GM19395 (cell line): Measurements from ENCODE around the gene KCNIP3.
A peak's percentile ranks its signal among the peaks of the same experiment; 100 is the strongest.

Source experiments
- ATAC-seq: cut with Tn5 transposase; IDR thresholded peaks from one replicate; pipeline ENCODE4 v1.9.1; 2021; ENCODE audit warnings: mild to moderate bottlenecking, moderate library complexity; ENCODE audit not compliant: unreplicated experiment

KCNIP3 gene

DNA sequence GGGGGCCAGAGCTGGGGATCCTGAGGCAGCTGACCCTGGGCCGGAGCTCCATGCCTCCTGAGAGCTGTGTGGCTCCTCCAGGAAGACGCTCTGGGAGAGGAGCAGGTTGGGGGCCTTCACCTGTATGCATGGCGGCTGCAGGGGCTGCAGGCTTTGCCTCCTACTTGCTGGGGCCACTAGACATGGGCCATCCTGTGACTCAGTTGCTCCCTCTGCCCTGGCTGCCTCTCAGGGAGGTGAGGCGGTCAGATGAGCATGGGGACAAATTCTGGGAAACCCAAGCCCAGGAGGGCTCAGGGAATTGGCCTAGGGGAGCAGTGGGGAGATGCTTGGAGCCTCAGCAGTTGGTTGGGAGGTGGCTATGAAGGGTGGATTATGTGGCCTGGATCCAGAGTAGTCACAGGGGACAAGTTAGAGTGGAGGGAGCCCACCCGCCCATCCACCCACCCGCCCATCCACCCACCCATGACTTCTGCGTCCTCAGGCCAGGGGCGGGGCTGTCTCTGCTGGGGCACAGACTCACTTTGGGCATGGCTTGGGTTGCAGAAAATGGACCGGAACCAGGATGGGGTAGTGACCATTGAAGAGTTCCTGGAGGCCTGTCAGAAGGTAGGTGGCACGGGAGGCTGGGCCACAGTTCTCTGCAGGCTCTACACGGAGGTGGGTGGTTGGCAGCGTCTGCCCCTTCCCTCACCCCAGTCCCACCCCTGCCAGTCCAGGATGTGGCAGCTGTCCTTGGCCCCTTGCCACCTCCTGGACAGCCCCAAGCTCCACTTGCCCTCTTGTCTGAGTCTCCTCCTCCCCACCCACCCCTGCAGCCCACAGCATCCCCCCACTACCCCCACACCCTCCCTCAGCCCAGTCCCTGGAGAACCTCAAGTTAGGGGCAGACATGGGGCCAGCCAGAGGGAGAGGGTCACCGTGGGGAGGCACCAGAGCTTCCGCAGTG, 85.8 kb downstream of the KCNIP3 start:
- ATAC-seq, result no peak

DNA sequence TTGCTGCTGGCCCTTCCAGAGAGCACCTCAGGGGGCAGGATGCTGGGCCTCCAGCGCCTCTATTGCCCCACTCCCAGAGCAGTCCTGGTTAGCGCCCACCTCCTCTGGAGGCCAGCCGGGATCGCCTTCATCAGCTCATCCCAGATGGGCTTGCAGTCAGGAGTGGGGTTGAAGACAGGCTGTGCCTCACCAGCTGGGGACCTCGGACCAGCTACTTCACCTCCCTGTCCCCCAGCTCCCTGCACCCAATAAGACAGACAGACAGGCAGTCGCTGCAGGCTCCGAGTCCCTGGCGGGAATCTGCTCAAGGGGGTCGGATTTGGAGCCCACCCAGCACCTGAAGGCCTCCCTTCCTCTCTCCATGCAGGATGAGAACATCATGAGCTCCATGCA, 86.5 kb downstream of the KCNIP3 start:
- no peak for ATAC-seq

DNA sequence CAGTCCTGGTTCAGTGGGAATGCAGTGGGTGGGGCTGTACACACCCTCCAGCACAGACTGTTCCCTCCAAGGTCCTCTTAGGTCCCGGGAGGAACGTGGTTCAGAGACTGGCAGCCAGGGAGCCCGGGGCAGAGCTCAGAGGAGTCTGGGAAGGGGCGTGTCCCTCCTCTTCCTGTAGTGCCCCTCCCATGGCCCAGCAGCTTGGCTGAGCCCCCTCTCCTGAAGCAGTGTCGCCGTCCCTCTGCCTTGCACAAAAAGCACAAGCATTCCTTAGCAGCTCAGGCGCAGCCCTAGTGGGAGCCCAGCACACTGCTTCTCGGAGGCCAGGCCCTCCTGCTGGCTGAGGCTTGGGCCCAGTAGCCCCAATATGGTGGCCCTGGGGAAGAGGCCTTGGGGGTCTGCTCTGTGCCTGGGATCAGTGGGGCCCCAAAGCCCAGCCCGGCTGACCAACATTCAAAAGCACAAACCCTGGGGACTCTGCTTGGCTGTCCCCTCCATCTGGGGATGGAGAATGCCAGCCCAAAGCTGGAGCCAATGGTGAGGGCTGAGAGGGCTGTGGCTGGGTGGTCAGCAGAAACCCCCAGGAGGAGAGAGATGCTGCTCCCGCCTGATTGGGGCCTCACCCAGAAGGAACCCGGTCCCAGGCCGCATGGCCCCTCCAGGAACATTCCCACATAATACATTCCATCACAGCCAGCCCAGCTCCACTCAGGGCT, 87.9 kb downstream of the KCNIP3 start:
- no peak for ATAC-seq

DNA sequence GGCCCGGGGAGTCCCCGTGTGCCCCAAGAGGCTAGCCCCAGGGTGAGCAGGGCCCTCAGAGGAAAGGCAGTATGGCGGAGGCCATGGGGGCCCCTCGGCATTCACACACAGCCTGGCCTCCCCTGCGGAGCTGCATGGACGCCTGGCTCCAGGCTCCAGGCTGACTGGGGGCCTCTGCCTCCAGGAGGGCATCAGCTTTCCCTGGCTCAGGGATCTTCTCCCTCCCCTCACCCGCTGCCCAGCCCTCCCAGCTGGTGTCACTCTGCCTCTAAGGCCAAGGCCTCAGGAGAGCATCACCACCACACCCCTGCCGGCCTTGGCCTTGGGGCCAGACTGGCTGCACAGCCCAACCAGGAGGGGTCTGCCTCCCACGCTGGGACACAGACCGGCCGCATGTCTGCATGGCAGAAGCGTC, 88.4 kb downstream of the KCNIP3 start:
- no peak for ATAC-seq

DNA sequence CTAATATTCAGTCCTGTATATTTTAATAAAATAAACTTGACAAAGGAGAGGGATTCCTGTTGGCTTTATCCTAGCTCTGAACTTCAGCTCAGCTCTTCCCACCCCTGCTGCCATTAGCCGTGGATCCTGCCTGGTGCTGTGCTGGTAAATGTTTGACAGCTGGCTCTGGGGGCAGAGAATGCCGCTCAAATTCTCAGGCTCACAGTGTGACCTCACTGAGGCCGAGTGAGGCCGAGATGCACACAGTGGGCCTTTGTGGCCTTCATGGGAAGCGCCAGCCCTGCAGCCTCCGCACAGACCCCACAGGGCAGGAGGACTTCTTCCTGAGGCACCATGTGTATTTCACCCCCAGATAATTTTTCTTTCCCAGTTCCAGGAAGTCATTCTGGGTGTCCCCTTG, 88.9 kb downstream of the KCNIP3 start:
- ATAC-seq, result no peak

DNA sequence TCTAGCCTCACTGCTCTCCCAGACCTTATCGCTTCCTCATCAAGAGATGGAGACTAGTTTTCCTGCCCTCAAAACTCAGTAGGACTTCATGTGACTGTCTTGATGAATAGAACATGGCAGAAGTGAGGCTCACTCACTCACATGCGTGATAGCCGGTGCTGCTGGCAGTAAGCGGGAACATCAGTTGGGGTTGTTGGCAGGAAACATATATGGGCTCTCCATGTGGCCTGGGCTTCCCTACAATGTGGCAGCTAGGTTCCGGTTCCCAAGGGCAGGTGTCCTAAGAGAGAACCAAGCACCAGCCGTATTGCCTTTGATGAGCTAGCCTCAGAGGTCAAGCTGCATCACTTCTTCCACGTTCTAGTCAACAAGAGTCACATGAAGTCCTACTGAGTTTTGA, 90.2 kb downstream of the KCNIP3 start:
- no peak for ATAC-seq

DNA sequence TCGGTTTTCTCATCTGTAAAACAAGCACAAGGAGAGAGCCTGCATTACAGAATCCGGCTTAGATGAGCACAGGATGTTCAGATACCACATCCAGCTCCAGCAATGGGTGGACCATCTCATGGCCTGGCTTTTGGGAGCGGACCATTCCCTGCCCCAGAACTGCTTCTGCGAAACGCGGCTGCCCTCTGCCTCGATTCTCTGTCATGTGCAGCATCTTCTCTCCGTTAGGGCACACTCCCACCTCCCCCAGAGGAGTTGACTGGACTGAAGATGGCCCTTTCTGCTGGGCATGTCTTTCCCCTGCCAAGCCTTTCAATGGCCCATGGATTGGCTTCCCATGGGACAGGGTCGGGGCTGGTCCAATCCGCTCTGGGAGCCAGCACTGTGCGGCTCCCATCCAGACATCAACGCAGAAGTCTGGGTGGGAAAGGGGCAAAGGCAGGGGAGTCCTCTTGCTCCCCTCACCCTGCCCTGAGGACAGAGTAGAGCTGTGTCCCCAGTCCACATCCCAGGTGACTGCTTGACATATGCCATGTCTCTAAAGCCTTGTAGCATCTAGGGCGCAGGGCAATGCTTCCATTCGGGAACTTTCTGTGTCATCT, 91.0 kb downstream of the KCNIP3 start:
- ATAC-seq, result no peak

DNA sequence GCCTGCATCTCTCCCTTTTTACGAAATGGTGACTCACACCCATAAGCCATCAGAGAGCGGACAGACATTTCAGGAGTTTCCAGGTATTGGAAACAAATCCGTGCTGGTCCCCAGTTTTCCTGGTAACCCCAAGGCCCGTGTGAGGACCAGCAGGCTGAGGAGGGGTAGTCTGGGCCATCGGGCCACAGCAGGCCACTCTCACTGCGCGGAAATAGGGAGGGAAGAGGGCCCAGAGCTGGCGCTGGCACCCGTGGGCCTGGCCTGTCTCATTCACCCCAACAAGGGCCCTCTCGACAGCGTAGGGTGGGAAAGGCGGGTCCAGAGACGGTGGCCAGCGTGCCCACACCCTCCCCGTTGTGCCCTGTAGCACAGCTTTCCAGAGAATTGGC, 91.7 kb downstream of the KCNIP3 start:
- ATAC-seq, result peak; percentile 25

DNA sequence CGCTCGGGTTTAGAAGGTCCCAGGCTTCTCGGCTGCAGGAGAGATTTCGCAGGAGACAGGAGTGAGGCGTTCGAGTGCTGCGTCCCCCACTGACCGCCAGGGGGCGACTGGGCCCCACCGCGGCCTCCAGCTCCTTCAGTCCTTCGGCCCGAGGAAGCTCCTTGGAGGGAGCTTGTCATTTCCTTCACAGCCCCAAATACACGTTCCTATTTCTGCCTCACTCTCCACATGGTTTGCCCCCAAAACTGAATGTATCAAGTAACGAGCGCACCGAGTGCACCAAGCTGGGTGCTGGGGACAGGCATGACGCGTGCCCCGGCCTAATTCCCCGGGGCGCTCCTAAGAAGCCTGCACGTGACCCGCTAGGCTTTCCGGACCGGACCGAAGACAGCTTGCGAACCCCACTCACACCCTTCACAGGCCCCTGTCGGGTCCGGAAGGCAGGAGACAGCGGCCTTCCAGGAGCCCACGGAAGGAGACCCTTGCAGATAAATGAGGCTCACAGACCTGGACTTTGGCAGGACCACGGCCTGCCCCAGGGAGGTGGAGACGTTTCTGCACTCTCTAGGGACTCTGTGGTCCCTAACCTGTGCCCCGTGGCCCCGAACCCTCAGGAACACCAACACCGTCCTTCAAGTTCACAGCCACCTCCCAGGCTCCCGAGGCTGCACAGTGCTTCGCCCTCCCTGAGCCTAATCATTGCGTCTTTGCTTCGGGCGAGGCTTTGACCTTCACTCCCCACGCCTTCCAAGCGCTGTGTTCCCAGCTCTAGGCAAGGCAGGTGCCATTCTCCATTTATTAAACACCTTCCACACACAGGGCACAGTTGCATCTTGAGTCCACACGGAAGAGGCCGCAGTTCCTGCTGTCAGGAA, 92.3 kb downstream of the KCNIP3 start:
- peak; percentile 66 for ATAC-seq

DNA sequence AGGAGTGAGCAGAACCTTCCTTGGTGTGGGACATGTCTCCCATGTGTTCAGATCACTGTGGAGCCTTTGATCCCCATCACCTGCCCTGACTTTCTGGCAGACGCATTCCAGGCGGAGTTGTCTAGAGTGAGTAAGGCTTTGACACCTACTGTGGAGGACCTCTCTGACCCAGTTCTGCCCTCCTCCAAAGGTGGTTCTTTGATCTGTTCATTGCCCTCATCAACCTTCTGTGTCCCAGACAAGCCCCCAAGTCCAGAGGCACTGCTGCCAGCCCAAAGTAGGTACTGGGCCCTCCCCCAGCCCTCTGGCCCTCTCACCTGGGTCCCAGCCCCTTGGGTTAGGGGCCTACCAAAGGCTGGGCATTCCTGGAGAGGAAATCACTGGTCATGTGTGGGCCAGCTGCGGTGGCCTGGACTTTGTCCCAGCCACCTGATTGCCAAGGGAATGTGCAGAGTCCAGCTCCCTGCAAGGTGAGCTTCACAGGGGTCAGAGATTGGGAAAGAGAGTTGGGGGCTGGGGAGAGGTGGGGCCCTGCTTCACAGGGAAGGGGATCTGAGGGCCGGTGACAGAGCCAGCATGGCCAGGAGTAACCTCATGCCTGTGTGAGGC, 93.2 kb downstream of the KCNIP3 start:
- ATAC-seq, result no peak

DNA sequence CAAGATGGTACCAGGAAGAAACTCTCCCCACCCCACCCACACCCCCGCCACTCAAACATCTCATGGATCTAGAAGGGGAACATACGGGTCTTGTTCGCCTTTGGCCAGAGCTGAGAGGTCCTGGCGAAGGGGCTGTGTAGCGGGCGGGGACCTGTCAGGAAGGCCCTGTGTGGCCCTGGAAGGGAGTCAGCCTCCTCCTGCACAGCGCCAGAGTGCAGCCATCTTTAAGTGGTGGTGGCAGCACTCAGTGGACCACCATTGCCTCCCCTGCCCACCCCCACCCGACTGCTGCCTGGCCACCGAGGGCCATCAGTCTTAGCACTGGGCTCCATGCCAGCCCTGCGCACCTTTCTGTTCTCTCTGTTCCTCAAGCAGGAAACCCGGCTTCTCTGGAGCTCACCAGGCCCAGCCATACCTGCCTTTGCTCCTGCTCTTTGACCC, 93.8 kb downstream of the KCNIP3 start:
- ATAC-seq, result no peak

DNA sequence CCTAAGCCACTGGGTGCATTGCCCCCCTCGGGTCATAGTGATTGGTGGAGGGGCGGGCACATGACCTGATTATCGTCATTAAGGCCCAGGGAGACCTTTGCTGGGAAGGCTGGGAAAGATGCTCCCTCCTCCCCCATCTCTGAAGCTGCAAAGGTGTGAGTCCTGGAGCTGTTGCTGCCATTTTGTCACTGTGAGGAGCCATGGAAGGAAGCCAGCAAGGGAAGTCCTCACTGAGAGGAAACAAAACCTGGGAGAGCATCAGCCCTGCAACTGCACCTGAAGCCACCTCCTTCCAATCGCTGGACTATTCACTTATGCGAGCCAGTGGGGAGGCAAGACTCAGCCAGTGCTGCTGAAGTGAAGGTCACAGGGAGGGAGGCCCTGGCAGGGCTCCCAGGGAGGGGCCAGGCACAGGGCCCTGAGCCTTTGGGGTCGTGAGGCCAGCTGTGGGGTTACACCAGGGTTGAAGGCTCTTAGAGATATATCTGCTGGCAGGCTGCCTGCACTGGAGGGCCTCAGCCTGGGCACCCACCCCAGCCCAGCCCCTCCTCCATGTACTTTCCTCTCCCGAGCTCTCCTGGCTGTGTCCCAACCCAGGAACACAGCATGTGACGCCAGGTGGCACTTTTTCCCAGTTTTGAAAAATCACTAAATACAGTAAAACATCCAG, 94.6 kb downstream of the KCNIP3 start:
- ATAC-seq, result no peak

DNA sequence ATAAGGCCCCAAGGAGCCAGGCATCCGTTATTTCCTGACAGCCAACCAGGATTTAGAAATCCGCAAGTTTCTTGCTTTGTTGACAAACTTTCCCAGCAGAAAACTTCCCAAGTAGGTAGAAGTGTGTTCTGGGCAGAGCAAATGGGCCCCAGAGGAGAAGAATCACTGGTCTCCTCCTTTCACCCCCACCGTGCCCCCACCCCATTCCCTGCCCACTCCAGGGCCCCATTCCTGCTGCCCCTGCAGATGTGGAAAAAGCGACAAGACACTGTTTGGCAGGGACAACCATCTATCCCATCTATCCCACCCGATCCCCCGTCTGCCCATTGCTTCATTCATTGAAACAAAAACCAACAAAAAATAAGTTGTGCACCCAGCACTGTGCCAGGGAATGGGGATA, 95.2 kb downstream of the KCNIP3 start:
- no peak for ATAC-seq

DNA sequence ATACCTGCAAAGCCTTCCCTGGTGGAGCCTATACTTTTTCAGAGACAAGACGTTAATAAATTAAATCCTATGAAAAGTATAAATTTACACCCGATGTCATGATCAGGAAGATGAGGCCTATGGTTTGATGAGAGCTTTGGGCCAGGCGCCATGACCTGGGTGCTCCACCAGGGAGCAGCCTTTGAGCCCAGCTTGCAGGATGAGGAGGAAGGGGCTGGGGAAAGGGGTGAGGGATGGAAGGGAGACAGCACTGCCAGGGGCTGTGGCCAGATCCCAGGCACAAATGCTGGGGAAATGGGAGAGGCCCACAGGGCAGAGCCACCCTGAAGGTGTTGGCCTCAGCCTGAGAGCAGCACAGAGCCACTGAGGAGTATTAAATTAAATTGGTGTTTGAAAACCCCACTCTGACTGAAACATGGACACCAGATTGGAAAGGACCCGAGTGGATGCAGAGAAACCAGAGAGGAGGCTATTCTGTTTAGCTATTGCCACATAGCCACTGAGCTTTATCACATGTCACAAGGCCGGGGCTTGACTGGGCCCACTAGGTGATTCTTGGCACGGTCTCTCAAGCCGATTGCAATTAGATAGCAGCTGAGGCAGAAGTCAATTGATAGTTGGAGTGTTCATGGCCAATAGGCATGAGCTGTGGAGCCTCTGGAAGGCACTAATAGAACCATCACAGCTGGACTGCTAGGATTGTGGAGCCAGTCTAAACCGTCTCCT, 95.7 kb downstream of the KCNIP3 start:
- no peak for ATAC-seq

DNA sequence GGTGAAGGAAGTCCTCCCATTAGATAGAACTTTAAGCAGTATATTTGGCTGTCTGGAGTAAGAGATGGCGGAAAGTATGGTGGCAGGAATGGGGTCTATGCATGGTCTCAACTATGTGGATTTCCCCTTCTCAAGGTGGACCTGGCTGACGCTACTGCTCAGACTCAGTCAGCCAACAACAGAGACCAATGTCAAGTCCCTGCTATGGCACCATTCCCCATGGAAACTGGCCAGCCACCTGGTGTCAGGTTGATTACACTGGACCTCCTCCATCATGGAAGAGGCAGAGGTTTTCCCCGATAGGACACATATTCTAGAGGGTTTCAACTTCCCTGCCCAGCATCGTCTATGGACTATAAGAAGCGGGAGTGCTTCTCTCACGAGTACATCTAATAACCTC, 96.8 kb downstream of the KCNIP3 start:
- no peak for ATAC-seq

DNA sequence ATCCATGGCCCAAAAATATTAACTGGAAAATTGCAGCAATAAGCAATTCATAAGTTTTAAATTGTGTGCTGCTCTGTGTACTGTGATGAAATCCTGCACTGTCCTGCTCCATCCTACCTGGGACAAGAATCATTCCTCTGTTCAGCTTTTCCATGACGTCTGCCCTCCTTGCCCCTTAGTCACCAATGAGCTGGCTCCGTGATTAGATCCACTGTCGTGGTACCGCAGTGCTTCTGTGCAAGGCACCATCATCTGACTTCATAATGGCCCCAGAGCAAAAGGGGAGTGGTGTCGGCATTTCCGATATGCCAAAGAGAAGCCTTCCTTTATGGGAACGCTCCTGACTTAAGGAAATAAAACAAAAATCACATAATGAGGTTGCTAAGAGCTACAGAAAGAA, 101.9 kb downstream of the KCNIP3 start:
- no peak for ATAC-seq

DNA sequence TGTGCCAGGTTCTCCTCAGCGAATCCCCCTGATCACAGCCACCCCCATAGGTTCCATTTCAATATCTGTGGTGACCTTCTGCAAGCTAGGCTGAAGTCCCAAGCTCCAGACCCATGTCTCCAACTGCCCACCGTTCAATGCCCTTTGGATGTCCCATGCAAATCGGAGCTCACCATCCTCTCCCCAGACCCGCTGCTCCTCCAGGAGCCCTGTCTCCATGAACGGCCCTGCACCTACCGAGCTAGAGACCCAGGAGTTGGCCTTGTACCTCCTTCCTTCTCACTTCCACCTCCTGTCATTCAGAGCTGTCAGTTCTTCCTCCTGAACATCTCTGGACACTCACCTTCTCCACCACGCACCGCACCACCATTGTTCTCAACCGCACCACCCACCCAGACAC, 104.3 kb downstream of the KCNIP3 start:
- ATAC-seq, result no peak

DNA sequence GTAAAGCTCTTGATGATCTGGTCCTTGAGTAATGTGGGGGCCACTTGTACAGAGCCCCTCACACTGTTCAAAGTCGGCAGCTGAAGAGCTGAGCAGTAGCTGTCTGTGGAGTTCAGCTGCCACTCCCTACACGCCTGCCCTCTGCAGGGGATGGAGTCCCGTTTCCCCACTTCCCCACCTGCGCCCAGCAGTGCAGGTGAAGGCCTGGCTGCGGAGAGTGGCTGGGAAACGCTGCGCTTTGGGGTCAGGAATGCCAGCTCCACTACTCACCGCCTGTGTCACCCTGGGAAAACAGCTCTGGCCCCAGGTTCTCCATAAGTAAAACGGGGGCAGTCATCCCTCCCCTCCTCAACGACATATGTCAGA, 104.8 kb downstream of the KCNIP3 start:
- peak; percentile 35 for ATAC-seq
